GM12873 (cell line): ENCODE measurements around the gene AGTRAP.

Source experiments
- TF ChIP-seq, protein P1 (sequence below): IDR thresholded peaks from 2 replicates; pipeline ENCODE4 v1.5.1; 2012; ENCODE audit warnings: low read depth, mild to moderate bottlenecking, moderate library complexity, low read length, control low read depth; ENCODE audit not compliant: insufficient read depth; ENCODE audit errors: missing control alignments

The AGTRAP gene

DNA sequence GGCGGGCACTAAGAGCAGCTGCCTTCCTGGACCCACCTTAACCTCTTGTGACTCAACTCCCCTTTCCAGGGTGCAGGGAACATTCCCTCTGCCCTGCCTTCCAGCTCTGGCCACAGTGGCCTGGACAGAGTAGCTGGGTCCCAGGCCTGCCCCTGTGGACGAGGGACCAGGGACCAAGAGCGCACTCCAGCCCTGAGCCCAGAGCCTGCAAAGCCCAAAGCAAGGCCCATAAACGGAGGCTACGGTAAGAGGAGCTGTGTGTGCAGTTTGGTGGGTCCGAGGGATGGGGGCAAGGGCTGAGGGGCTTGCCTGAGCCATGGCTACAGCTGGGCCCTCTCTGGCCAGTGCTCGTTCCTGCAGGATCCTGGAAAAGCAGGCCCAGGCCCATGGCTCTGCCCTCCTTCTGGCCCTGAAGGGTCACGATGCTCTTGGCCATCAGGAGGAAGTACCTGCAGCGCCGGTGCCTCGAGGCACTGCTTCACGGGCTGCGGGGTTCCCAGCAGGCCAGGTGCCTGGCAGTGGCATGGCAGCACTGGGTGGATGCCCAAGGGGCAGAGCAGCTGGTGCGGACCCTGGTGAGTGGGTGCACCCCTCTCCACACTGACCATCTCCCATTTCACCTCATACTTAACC, 52.0 kb downstream of the AGTRAP start:
- TF ChIP-seq, protein P1, sequence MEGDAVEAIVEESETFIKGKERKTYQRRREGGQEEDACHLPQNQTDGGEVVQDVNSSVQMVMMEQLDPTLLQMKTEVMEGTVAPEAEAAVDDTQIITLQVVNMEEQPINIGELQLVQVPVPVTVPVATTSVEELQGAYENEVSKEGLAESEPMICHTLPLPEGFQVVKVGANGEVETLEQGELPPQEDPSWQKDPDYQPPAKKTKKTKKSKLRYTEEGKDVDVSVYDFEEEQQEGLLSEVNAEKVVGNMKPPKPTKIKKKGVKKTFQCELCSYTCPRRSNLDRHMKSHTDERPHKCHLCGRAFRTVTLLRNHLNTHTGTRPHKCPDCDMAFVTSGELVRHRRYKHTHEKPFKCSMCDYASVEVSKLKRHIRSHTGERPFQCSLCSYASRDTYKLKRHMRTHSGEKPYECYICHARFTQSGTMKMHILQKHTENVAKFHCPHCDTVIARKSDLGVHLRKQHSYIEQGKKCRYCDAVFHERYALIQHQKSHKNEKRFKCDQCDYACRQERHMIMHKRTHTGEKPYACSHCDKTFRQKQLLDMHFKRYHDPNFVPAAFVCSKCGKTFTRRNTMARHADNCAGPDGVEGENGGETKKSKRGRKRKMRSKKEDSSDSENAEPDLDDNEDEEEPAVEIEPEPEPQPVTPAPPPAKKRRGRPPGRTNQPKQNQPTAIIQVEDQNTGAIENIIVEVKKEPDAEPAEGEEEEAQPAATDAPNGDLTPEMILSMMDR, result no peak

DNA sequence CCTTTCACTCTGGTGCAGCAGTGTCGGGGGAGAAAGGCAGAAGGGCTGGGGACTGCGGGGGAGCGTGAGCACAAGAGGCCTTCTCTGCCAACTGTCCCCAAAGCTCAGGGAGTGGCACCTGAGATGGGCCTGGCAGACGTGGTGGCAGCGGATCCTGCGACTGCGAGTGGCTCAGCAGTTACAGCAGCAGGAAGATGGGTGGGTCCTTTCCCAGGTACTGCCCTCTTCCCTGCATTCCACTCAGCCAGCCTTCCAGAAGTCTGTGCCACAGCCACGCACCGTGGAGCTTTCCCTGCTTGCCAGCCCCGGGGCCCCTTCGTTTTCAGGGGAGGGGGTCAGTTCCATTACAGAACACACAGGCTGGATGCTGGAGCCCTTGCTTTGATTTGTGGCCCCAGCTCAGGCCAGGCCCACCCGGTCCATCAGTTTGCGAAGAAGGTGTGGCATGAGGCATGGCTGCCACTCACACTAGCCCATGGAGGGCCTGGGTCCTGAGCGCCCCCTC, 52.7 kb downstream of the AGTRAP start:
- TF ChIP-seq, protein P1, result no peak

DNA sequence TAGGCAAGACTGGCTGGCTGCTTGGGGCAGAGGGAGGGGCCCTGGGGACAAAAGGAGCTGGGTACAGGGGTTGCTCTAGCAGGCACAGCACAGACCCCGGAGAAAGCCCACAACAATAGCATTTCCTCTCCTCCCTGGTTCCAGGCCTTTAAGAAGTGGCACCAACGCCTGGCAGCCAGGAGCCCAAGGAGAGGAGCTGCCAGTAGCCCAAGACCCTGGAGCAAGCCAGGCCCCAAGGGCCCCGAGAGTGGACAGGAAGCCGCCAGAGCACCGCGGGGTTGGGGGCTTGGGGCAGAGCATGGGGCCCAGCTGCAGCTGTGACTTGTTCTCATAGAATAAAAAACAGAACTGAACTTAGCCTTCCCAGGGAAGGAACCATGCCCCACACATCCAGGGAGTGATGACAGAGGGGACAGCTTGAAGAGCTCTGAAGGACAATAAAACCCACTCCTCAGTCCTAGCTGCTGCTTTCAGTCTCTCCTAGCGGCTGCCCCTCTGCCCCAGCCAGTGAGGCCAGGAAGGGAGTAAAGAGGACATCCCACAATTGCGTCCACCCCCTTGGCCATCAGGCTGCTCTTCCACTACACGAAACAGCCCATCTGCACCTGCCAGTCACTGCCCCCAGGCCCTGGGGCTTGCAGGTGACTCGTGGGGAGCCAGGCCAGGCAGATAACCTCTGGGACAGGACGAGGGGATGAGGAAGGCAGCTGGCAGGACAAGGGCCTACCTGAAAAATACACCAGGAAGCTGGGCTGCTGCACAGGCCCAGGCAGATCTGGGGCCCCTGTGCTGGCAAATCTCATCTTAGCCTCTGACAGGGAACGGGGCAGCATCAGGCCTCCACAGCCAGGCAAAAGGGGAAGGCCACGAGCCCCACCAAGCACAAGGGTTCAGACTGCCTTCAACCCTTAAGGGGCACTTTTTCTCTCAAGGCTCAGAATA, 53.5 kb downstream of the AGTRAP start:
- TF ChIP-seq, protein P1, result no peak

DNA sequence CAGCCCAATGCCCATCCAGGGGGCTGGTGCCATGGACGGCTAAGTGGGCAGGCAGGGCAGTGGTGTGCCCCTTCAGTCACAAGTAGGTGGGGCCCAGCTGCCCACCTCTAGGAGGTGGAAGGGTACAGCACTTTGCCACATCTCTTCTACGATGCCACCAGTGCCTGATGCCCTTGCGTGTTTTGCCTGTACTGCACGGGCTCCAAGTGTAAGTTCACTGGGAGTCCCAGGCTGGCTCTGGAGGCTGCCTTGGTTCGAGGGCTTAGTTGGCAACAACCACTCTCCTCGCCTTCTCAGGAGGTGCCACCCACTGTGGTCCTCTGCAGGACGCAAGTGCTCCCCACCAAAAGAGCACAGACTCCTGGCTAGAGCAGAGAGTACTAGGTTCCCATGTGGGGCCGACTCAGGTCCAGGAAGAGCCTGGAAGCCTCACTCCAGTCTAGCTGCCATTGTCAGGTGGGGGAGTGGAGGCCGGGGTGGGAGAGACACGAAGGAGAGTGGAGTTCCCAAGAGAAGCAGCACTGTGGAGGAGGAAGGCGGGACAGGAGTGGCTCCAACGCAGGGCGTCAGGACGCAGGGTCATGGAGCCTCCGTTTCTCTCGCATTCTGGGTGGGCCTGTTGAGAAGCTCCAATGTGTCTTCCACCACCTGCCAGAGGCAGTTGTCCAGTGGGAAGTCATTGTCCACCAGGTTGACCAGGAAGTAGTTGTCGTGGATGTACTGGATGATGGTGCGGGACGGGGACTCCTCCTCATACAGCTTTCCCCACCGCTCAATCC, 54.4 kb downstream of the AGTRAP start:
- TF ChIP-seq, protein P1, result no peak

DNA sequence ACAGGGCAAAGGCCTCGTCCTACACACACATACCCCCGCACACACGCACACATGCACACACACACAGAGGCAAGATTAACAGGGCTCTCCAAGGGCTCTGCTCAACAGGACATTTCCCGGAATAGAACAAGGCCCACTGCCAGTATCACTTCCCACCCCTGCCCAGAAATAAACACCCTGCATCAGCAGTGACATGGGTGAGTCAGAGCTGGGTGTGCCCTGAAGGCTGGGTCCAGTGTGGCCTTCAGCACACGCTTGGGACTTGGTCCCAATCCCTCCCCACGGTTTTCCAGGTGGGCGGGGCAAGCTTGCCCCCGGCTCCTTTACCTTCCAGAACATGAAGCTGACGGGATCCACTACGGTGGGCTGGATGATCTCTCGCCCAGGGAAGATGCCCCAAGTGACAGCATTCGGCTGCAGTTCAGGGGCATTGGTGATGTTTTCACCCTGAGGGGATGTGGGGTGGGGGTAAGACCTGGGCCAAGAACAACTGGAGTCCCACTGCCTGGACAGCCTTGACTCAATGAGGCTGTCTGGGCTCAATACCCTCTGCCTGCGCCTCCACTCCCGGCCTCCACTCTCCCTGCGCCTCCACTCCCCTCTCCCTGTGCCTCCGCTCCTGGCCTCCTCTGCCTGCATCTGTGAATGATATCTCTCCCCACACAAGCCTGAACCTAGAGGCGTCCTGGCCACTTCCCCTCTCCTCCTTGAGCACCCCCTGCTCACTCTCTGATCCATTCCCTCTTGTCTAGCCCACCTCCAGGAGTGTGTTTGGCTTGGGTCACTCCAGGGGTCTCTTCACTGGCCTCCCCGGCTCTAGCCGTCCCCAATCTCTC, 55.2 kb downstream of the AGTRAP start:
- TF ChIP-seq, protein P1, result no peak

DNA sequence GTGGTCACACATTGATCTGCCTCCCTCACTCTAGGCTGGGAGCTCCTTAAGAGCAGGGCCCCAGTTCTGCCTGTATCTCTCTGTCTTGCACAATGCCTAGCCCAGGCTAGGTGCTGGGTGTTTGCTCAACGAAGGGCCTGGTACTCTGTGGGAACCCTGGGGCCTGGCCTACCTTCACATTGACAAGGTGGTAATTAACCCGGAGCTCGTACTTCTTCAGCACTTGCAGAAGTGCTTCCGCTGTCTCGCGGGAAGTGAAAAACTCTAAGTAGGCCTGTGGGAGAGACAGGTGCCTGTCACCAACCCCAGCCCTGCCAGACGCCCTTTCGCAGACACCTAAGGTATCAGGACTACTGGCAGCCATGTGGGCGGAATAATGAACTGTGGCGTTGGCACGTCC, 56.2 kb downstream of the AGTRAP start:
- TF ChIP-seq, protein P1, result no peak
